K562 (cell line): Measurements from ENCODE around the gene ALAS2. TPM values are rescaled to one million over a fixed set of nuclear protein-coding genes. Genes with fewer than 3 reads are reported as not detected.

Experiments
- DACH1 ChIP-seq: fragments of 450-650 bp; IDR thresholded peaks from 2 replicates; pipeline ENCODE4 v1.6.1; 2018; ENCODE audit not compliant: partially characterized antibody
- HDAC3 ChIP-seq: fragments of 450-650 bp; IDR thresholded peaks from 2 replicates; pipeline ENCODE4 v1.6.1; 2018; ENCODE audit warnings: borderline replicate concordance, mild to moderate bottlenecking, moderate library complexity; ENCODE audit not compliant: partially characterized antibody
- IRF2 ChIP-seq: sonication (generic); formaldehyde crosslinking; IDR thresholded peaks from 2 replicates; pipeline ENCODE4 v1.8.1; 2022; ENCODE audit warnings: mild to moderate bottlenecking, missing genetic modification reagents
- POU5F1 ChIP-seq: fragments of 150-350 bp; IDR thresholded peaks from 2 replicates; pipeline ENCODE4 v1.6.1; 2014; ENCODE audit warnings: borderline replicate concordance, low read length, low read depth, mild to moderate bottlenecking; ENCODE audit not compliant: partially characterized antibody
- SREBF1 ChIP-seq: fragments of 150-350 bp; IDR thresholded peaks from 2 replicates; pipeline ENCODE4 v1.6.1; 2014; ENCODE audit warnings: antibody characterized with exemption, low read depth, low read length, borderline replicate concordance
- ZFP30 ChIP-seq: fragments of 250-450 bp; sonication (Bioruptor Pico); IDR thresholded peaks from 2 replicates; pipeline ENCODE4 v1.8.0; 2022; ENCODE audit warnings: moderate library complexity, mild to moderate bottlenecking, inconsistent platforms, borderline replicate concordance
- ZNF143 ChIP-seq: sonication (generic); formaldehyde crosslinking; IDR thresholded peaks from 2 replicates; pipeline ENCODE4 v1.9.0; 2022; ENCODE audit warnings: mild to moderate bottlenecking, missing genetic modification reagents
- ZNF239 ChIP-seq: fragments of 250-450 bp; sonication (Bioruptor Pico); IDR thresholded peaks from 2 replicates; pipeline ENCODE4 v1.4.0; 2020; ENCODE audit warnings: mild to moderate bottlenecking
- ZNF316 ChIP-seq: fragments of 450-650 bp; IDR thresholded peaks from 2 replicates; pipeline ENCODE4 v1.6.1; 2016
- polyA plus RNA-seq, 8 experiments: library from polyadenylated mRNA; depleted of rRNA in 4 of 8; stranded (reverse) in 5 of 8; unstranded in 3 of 8; fragments of >200 nt; fragmentation: Nextera tagmentation in 2 of 8; fragmentation: Illumina TruSeq in 1 of 8; extraction: Ambion mirVana in 2 of 8; extraction: Trizol in 1 of 8; gene quantifications; 2 replicates each; pipeline versions ENCODE4 v1.2.1 to v1.2.3, GENCODE V29; 2011 to 2014; ENCODE audit warnings: inconsistent platforms in 1 of 8, missing spikeins in 1 of 8
- total RNA-seq, 7 experiments: library from RNA; depleted of rRNA in 6 of 7; stranded (reverse); fragments of >200 nt in 6 of 7; fragmentation: Illumina TruSeq in 2 of 7; extraction: Trizol in 2 of 7; gene quantifications; 2 replicates each; pipeline versions ENCODE4 v1.2.1 to v1.2.3, GENCODE V29; 2011 to 2021; ENCODE audit warnings: low replicate concordance in 1 of 7
- TF ChIP-seq, protein P1 (sequence below): fragments of 250-450 bp; sonication (Bioruptor Pico); IDR thresholded peaks from 2 replicates; pipeline ENCODE4 v1.4.0; 2020; ENCODE audit warnings: mild to moderate bottlenecking, moderate library complexity
- TF ChIP-seq, protein P2 (sequence below): sonication (generic); formaldehyde crosslinking; IDR thresholded peaks from 2 replicates; pipeline ENCODE4 v1.8.0; 2022; ENCODE audit warnings: mild to moderate bottlenecking, missing genetic modification reagents
- TF ChIP-seq, protein P3 (sequence below): fragments of 250-450 bp; sonication (Bioruptor Pico); IDR thresholded peaks from 2 replicates; pipeline ENCODE4 v1.8.0; 2022; ENCODE audit warnings: moderate library complexity, mild to moderate bottlenecking, inconsistent platforms
- TF ChIP-seq, protein P4 (sequence below), 2 experiments: fragments of 450-650 bp; IDR thresholded peaks; 2 replicates each; pipeline ENCODE4 v1.6.1; 2016
- TF ChIP-seq, protein P5 (sequence below): fragments of 250-450 bp; sonication (Bioruptor Pico); IDR thresholded peaks from 2 replicates; pipeline ENCODE4 v1.8.0; 2022; ENCODE audit warnings: inconsistent platforms
- TF ChIP-seq, protein P6 (sequence below): fragments of 450-650 bp; formaldehyde crosslinking; IDR thresholded peaks from 2 replicates; pipeline ENCODE4 v1.4.0; 2022; ENCODE audit warnings: missing genetic modification characterization

Gene ALAS2
- total and polyA plus RNA-seq, 9 of the 15 experiments (the other 6 are each of a cell fraction or from before 2014, with no cell fraction given), result 14.6 to 101 (median 33.4) TPM

DNA sequence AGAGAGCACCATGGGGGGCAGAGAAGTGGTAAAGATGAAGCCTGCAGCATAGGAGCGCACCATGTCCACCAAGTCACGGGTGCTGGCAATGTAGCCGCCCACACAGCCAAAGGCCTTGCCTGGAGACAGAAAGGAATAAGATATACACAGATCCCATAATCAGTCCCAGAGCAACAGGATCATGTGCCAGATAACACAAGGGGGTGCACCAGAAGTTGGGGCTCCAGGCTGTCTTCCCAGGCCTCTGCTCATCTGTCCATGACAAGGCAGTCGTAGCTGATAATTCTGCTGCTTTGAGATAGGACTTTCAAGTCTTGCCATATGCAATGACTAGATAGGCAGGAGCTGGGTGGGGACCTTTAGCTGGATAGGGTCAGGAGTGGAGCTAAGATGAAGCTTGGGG, 15.9 kb downstream of the ALAS2 start (continued):
- peak; percentile 94 for TF ChIP-seq HDAC3
- TF ChIP-seq, protein P1, sequence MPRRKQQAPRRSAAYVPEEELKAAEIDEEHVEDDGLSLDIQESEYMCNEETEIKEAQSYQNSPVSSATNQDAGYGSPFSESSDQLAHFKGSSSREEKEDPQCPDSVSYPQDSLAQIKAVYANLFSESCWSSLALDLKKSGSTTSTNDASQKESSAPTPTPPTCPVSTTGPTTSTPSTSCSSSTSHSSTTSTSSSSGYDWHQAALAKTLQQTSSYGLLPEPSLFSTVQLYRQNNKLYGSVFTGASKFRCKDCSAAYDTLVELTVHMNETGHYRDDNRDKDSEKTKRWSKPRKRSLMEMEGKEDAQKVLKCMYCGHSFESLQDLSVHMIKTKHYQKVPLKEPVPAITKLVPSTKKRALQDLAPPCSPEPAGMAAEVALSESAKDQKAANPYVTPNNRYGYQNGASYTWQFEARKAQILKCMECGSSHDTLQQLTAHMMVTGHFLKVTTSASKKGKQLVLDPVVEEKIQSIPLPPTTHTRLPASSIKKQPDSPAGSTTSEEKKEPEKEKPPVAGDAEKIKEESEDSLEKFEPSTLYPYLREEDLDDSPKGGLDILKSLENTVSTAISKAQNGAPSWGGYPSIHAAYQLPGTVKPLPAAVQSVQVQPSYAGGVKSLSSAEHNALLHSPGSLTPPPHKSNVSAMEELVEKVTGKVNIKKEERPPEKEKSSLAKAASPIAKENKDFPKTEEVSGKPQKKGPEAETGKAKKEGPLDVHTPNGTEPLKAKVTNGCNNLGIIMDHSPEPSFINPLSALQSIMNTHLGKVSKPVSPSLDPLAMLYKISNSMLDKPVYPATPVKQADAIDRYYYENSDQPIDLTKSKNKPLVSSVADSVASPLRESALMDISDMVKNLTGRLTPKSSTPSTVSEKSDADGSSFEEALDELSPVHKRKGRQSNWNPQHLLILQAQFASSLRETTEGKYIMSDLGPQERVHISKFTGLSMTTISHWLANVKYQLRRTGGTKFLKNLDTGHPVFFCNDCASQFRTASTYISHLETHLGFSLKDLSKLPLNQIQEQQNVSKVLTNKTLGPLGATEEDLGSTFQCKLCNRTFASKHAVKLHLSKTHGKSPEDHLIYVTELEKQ (CRISPR knock-in tag), result no peak
- TF ChIP-seq DACH1, result peak; percentile 39
- no peak for TF ChIP-seq ZFP30 (CRISPR knock-in tag)
- TF ChIP-seq, protein P2, sequence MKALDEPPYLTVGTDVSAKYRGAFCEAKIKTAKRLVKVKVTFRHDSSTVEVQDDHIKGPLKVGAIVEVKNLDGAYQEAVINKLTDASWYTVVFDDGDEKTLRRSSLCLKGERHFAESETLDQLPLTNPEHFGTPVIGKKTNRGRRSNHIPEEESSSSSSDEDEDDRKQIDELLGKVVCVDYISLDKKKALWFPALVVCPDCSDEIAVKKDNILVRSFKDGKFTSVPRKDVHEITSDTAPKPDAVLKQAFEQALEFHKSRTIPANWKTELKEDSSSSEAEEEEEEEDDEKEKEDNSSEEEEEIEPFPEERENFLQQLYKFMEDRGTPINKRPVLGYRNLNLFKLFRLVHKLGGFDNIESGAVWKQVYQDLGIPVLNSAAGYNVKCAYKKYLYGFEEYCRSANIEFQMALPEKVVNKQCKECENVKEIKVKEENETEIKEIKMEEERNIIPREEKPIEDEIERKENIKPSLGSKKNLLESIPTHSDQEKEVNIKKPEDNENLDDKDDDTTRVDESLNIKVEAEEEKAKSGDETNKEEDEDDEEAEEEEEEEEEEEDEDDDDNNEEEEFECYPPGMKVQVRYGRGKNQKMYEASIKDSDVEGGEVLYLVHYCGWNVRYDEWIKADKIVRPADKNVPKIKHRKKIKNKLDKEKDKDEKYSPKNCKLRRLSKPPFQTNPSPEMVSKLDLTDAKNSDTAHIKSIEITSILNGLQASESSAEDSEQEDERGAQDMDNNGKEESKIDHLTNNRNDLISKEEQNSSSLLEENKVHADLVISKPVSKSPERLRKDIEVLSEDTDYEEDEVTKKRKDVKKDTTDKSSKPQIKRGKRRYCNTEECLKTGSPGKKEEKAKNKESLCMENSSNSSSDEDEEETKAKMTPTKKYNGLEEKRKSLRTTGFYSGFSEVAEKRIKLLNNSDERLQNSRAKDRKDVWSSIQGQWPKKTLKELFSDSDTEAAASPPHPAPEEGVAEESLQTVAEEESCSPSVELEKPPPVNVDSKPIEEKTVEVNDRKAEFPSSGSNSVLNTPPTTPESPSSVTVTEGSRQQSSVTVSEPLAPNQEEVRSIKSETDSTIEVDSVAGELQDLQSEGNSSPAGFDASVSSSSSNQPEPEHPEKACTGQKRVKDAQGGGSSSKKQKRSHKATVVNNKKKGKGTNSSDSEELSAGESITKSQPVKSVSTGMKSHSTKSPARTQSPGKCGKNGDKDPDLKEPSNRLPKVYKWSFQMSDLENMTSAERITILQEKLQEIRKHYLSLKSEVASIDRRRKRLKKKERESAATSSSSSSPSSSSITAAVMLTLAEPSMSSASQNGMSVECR (CRISPR knock-in tag), result no peak
- no peak for TF ChIP-seq SREBF1
- TF ChIP-seq, protein P3, sequence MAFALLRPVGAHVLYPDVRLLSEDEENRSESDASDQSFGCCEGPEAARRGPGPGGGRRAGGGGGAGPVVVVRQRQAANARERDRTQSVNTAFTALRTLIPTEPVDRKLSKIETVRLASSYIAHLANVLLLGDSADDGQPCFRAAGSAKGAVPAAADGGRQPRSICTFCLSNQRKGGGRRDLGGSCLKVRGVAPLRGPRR (CRISPR knock-in tag), result no peak
- TF ChIP-seq, protein P4, sequence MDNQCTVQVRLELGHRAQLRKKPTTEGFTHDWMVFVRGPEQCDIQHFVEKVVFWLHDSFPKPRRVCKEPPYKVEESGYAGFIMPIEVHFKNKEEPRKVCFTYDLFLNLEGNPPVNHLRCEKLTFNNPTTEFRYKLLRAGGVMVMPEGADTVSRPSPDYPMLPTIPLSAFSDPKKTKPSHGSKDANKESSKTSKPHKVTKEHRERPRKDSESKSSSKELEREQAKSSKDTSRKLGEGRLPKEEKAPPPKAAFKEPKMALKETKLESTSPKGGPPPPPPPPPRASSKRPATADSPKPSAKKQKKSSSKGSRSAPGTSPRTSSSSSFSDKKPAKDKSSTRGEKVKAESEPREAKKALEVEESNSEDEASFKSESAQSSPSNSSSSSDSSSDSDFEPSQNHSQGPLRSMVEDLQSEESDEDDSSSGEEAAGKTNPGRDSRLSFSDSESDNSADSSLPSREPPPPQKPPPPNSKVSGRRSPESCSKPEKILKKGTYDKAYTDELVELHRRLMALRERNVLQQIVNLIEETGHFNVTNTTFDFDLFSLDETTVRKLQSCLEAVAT (IDR thresholded peaks at IDR 0.05), result no peak
- TF ChIP-seq, protein P5, sequence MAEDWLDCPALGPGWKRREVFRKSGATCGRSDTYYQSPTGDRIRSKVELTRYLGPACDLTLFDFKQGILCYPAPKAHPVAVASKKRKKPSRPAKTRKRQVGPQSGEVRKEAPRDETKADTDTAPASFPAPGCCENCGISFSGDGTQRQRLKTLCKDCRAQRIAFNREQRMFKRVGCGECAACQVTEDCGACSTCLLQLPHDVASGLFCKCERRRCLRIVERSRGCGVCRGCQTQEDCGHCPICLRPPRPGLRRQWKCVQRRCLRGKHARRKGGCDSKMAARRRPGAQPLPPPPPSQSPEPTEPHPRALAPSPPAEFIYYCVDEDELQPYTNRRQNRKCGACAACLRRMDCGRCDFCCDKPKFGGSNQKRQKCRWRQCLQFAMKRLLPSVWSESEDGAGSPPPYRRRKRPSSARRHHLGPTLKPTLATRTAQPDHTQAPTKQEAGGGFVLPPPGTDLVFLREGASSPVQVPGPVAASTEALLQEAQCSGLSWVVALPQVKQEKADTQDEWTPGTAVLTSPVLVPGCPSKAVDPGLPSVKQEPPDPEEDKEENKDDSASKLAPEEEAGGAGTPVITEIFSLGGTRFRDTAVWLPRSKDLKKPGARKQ (CRISPR knock-in tag), result no peak
- TF ChIP-seq, protein P6, sequence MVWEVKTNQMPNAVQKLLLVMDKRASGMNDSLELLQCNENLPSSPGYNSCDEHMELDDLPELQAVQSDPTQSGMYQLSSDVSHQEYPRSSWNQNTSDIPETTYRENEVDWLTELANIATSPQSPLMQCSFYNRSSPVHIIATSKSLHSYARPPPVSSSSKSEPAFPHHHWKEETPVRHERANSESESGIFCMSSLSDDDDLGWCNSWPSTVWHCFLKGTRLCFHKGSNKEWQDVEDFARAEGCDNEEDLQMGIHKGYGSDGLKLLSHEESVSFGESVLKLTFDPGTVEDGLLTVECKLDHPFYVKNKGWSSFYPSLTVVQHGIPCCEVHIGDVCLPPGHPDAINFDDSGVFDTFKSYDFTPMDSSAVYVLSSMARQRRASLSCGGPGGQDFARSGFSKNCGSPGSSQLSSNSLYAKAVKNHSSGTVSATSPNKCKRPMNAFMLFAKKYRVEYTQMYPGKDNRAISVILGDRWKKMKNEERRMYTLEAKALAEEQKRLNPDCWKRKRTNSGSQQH (CRISPR knock-in tag), result no peak
- no peak for TF ChIP-seq ZNF316
- no peak for TF ChIP-seq IRF2 (CRISPR knock-in tag)
- TF ChIP-seq ZNF239 (CRISPR knock-in tag), result no peak
- TF ChIP-seq ZNF143 (CRISPR knock-in tag), result no peak
- TF ChIP-seq POU5F1, result no peak
